HG03139 (cell line): ENCODE results near the gene UNC79.

Experiments used
- ATAC-seq: cut with Tn5 transposase; IDR thresholded peaks from one replicate; pipeline ENCODE4 v1.9.1; 2021; ENCODE audit not compliant: unreplicated experiment

Gene UNC79

GRCh38 chr14:93655078-93655750 is 224.5 kb downstream of the UNC79 start:
- no peak for ATAC-seq

GRCh38 chr14:93657875-93658274 is 227.1 kb downstream of the UNC79 start:
- ATAC-seq, result no peak

- ATAC-seq, result no peak
Measured at GRCh38 chr14:93663317-93663716, 232.6 kb downstream of the UNC79 start.

GRCh38 chr14:93665169-93665568 is 234.4 kb downstream of the UNC79 start:
- no peak for ATAC-seq

GRCh38 chr14:93669632-93670031 is 238.9 kb downstream of the UNC79 start:
- ATAC-seq, result no peak

- ATAC-seq, result no peak
Measured at GRCh38 chr14:93674343-93674742, 243.6 kb downstream of the UNC79 start.

- no peak for ATAC-seq
Measured at GRCh38 chr14:93675651-93676050, 244.9 kb downstream of the UNC79 start.

- no peak for ATAC-seq
Measured at GRCh38 chr14:93676416-93676958, 245.7 kb downstream of the UNC79 start.

GRCh38 chr14:93682459-93682858 is 251.7 kb downstream of the UNC79 start:
- ATAC-seq, result no peak

GRCh38 chr14:93683226-93683625 is 252.5 kb downstream of the UNC79 start:
- no peak for ATAC-seq

GRCh38 chr14:93685121-93685895 is 254.6 kb downstream of the UNC79 start:
- ATAC-seq, result no peak

- no peak for ATAC-seq
Measured at GRCh38 chr14:93686268-93686667, 255.5 kb downstream of the UNC79 start.

- ATAC-seq, result no peak
Measured at GRCh38 chr14:93688239-93688666, 257.5 kb downstream of the UNC79 start.

GRCh38 chr14:93688820-93689219 is 258.1 kb downstream of the UNC79 start:
- ATAC-seq, result no peak

GRCh38 chr14:93690146-93690545 is 259.4 kb downstream of the UNC79 start:
- no peak for ATAC-seq

- no peak for ATAC-seq
Measured at GRCh38 chr14:93691042-93691780, 260.5 kb downstream of the UNC79 start.

- ATAC-seq, result no peak
Measured at GRCh38 chr14:93693914-93694313, 263.2 kb downstream of the UNC79 start.

- no peak for ATAC-seq
Measured at GRCh38 chr14:93700928-93701327, 270.2 kb downstream of the UNC79 start.

- no peak for ATAC-seq
Measured at GRCh38 chr14:93701562-93701961, 270.8 kb downstream of the UNC79 start.

- ATAC-seq, result no peak
Measured at GRCh38 chr14:93702946-93703345, 272.2 kb downstream of the UNC79 start.

- ATAC-seq, result no peak
Measured at GRCh38 chr14:93703941-93704340, 273.2 kb downstream of the UNC79 start.
